ENCODE measurements around the gene SHROOM1.

Gene SHROOM1

GRCh38 chr5:132774896-132775295 is 55.6 kb downstream of the SHROOM1 start:
- DNase-seq: no peak

GRCh38 chr5:132774406-132774805 is 56.0 kb downstream of the SHROOM1 start:
- DNase-seq: no peak

GRCh38 chr5:132773601-132774355 is 56.7 kb downstream of the SHROOM1 start:
- no peak for DNase-seq

- no peak for DNase-seq
Observed at GRCh38 chr5:132773114-132773513, 57.3 kb downstream of the SHROOM1 start.

- DNase-seq: no peak
Observed at GRCh38 chr5:132772291-132773070, 58.0 kb downstream of the SHROOM1 start.

All from activated CD4-positive, CD25-positive, alpha-beta regulatory T cell treated with anti-CD3 and anti-CD28 coated beads, Interleukin-2, amount 50 U/mL, for 72 hours (primary cell).